Upper lobe of right lung (tissue), 1 donor: ENCODE data around the gene SNX25. TPM values are rescaled to one million over a fixed set of nuclear protein-coding genes. Genes with fewer than 3 reads are reported as not detected.

Experiments used
- ATAC-seq: fragments of 200-7000 bp; cut with Tn5 transposase; one replicate; pipeline ENCODE4 v1.9.1; 2020; ENCODE audit warnings: mild to moderate bottlenecking, moderate library complexity
- DNase-seq: peaks from one replicate; pipeline ENCODE4 v3.0.0-alpha.2; 2020
- H3K27ac ChIP-seq: fragments of 200-600 bp; one replicate; pipeline ENCODE4 v1.8.0; 2022
- H3K27me3 ChIP-seq: fragments of 200-600 bp; one replicate; pipeline ENCODE4 v1.8.0; 2022; ENCODE audit warnings: mild to moderate bottlenecking
- H3K36me3 ChIP-seq: fragments of 200-600 bp; one replicate; pipeline ENCODE4 v1.8.0; 2022
- H3K4me1 ChIP-seq: fragments of 200-600 bp; one replicate; pipeline ENCODE4 v1.8.0; 2022
- H3K4me3 ChIP-seq: fragments of 200-600 bp; one replicate; pipeline ENCODE4 v1.8.0; 2022; ENCODE audit warnings: mild to moderate bottlenecking
- H3K9me3 ChIP-seq: fragments of 200-600 bp; one replicate; pipeline ENCODE4 v1.8.0; 2022
- intact Hi-C: fragments of 100-400 bp; cut with DNase I; formaldehyde crosslinking; loops from one replicate; pipeline ENCODE4 v1.11.0; 2022
- total RNA-seq: library from RNA; stranded (reverse); fragmentation: NEBNext Ultra II Directional; extraction: Animal tissue kit (Norgen Biotek cat#: 25700); gene quantifications from one replicate; pipeline ENCODE4 v1.2.1, GENCODE V29; 2021
- TF ChIP-seq, protein P1 (sequence below): fragments of 200-600 bp; IDR thresholded peaks from one replicate; pipeline ENCODE4 v1.8.0; 2022; ENCODE audit warnings: antibody characterized with exemption
- donor health status: DM: no; HTN: yes; CAD: no; lungs with severe emphysema.

The SNX25 gene
- total RNA-seq, 1 donor from 2014 or later = 98.5 TPM

DNA sequence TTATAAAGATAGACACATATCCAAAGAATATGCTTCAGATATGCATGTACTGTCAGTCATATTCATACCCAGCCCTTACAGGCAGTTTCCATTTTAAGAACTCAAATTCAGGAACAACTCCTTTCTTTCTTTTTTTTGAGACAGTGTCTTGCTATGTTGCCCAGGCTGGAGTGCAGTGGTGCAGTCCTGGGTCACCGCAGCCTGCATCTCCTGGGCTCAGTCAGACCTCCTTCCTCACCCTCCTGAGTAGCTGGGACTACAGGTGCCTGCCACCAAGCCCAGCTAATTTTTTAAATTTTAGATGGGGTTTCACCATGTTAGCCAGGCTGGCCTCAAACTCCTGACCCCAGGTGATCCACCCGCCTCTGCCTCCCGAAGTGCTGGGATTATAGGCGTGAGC, 34.5 kb downstream of the SNX25 start:
- intact Hi-C loops = no loop called here
- Histone ChIP-seq H3K4me1 (no peaks in the 10 kb centered on the region), H3K27me3 (no peaks in the 10 kb centered on the region), H3K27ac (no peak overlapping the region), H3K36me3 (no peaks in the 10 kb centered on the region), H3K4me3 (no peak overlapping the region), H3K9me3 (no peaks in the 10 kb centered on the region)
- DNase-seq (no peak), ATAC-seq (no peak)
- TF ChIP-seq, protein P1, sequence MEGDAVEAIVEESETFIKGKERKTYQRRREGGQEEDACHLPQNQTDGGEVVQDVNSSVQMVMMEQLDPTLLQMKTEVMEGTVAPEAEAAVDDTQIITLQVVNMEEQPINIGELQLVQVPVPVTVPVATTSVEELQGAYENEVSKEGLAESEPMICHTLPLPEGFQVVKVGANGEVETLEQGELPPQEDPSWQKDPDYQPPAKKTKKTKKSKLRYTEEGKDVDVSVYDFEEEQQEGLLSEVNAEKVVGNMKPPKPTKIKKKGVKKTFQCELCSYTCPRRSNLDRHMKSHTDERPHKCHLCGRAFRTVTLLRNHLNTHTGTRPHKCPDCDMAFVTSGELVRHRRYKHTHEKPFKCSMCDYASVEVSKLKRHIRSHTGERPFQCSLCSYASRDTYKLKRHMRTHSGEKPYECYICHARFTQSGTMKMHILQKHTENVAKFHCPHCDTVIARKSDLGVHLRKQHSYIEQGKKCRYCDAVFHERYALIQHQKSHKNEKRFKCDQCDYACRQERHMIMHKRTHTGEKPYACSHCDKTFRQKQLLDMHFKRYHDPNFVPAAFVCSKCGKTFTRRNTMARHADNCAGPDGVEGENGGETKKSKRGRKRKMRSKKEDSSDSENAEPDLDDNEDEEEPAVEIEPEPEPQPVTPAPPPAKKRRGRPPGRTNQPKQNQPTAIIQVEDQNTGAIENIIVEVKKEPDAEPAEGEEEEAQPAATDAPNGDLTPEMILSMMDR = no peak

DNA sequence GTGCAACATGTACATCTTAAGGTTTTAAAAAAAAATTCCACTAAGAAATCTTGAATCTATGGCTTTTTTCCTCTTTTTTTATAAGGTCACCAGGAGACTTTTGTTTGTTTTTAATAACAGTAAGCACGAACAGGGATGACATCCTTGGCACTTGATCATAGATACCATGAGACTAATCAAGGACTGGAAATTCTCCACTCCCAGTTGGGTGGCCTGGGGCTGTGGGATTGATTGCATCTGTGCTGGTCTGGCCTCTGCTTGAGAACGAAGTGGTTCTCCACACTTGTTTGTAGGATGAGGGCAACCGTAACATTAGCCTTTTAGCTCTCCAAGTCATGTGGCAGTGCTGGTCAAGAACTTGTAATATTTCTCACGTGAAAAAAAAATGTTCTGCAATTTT, 35.4 kb downstream of the SNX25 start:
- Histone ChIP-seq H3K27ac (no peak overlapping the region), H3K4me1 (no peaks in the 10 kb centered on the region), H3K9me3 (no peaks in the 10 kb centered on the region), H3K36me3 (no peaks in the 10 kb centered on the region), H3K27me3 (no peaks in the 10 kb centered on the region), H3K4me3 (no peak overlapping the region)
- no peak for DNase-seq
- intact Hi-C loops = no loop called here
- ATAC-seq = no peak
- TF ChIP-seq, protein P1 = no peak

DNA sequence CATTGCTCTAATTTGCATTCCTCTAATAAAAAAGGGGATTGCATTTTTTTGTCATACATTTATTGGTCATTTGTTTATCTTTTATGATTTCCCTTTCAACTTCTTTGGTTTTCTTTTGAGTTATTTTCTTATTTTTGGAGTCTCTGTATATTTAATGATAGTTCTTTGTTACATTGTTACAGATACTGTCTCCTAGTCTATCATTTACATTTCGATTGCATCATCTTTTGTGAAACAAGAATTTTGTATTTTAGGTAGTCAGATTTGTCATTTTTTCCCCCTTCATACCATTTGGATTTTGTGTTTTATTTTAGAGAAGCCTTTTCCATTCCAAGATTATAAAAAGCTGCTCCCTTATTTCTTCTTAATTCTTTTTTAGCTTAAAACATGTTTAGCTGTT, 37.1 kb downstream of the SNX25 start:
- no peak overlapping the region for H3K27ac ChIP-seq
- no peak for ATAC-seq
- DNase-seq = no peak
- H3K36me3 ChIP-seq = no peaks in the 10 kb centered on the region
- TF ChIP-seq, protein P1 = no peak
- intact Hi-C loops = no loop called here
- no peaks in the 10 kb centered on the region for H3K4me1 ChIP-seq
- no peak overlapping the region for H3K4me3 ChIP-seq
- H3K27me3 ChIP-seq = no peaks in the 10 kb centered on the region
- H3K9me3 ChIP-seq = no peaks in the 10 kb centered on the region

DNA sequence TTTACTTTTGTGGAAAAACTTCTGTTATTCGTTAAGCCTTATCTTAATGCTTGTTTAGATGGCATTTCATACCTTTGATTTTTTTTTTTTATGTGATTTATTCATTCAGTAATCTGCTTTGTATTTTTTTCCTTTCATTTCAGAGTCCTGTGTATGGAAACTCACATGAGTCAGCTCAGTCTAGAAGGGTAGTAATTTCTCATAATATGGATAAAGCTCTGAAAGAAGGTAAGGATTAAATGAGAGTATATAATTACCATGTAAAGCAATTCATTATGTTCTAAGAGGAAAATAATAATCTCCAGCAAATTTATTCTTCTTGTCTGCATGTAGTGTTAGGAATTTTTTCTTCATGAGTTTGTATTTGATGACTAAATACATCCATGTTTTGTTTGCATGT, 37.8 kb downstream of the SNX25 start:
- Histone ChIP-seq H3K4me3 (no peak overlapping the region), H3K9me3 (no peaks in the 10 kb centered on the region), H3K27me3 (no peaks in the 10 kb centered on the region), H3K36me3 (no peaks in the 10 kb centered on the region), H3K4me1 (no peaks in the 10 kb centered on the region), H3K27ac (no peak overlapping the region)
- DNase-seq = no peak
- TF ChIP-seq, protein P1 = no peak
- ATAC-seq = no peak
- intact Hi-C loops = no loop called here

DNA sequence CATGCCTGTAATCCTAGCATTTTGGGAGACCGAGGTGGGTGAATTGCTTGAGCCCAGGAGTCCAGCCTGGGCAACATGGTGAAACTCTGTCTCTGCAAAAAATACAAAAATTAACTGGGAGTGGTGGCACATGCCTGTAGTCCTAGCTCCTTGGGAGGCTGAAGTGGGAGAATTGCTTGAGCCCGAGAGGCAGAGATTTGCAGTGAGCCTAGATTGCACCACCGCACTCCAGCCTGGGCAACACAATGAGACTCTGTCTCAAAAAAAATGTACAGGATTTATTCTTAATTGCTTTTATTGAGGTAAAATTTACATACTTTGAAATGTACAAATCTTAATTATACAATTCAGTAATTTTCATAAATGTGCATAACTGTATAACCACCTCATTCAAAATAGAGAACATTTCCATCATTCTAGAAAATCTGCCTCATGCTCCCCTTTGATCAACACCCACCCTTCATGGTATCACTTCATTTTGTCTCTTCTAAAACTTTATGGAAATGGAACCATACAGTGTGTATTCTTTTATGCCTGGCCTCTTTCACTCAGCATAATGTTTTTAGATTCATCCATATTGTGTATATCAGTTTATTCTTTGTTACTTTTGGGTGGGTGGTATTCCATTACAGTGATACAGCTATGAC, 39.1 kb downstream of the SNX25 start:
- DNase-seq (no peak), ATAC-seq (no peak)
- H3K36me3 ChIP-seq = no peaks in the 10 kb centered on the region

More for the DNA sequence above, 39.1 kb downstream of the SNX25 start:
- intact Hi-C loops = no loop called here
- no peak overlapping the region for H3K4me3 ChIP-seq
- H3K27me3 ChIP-seq = no peaks in the 10 kb centered on the region
- no peak overlapping the region for H3K27ac ChIP-seq
- H3K4me1 ChIP-seq = no peaks in the 10 kb centered on the region
- H3K9me3 ChIP-seq = no peaks in the 10 kb centered on the region
- TF ChIP-seq, protein P1 = no peak
